Neural progenitor cell (in vitro differentiated cells): ENCODE results near the gene FHIP1A. TPM values are rescaled to one million over a fixed set of nuclear protein-coding genes. Genes with fewer than 3 reads are reported as not detected.

Experiments
- DNase-seq: peaks from one replicate; pipeline ENCODE4 v3.0.0-alpha.2; 2016; ENCODE audit warnings: low spot score
- H2AFZ ChIP-seq: fragments of 200-600 bp; sonication (generic); replicated peaks from 2 replicates; pipeline ENCODE4 v1.6.1; 2016; ENCODE audit warnings: antibody characterized with exemption
- H3F3A ChIP-seq: fragments of 200-600 bp; sonication (generic); 2 replicates; pipeline ENCODE4 v1.6.1; 2016; ENCODE audit warnings: antibody characterized with exemption, low read depth
- H3K27ac ChIP-seq: fragments of 200-600 bp; sonication (generic); 2 replicates; pipeline ENCODE4 v1.5.1; 2016; ENCODE audit warnings: mild to moderate bottlenecking
- H3K27me3 ChIP-seq: fragments of 200-600 bp; sonication (generic); 2 replicates; pipeline ENCODE4 v1.6.1; 2016; ENCODE audit warnings: mild to moderate bottlenecking, moderate library complexity
- H3K36me3 ChIP-seq: fragments of 200-600 bp; sonication (generic); 2 replicates; pipeline ENCODE4 v1.5.1; 2016
- H3K4me1 ChIP-seq: fragments of 200-600 bp; sonication (generic); 2 replicates; pipeline ENCODE4 v1.6.1; 2016; ENCODE audit warnings: mixed run types
- H3K4me2 ChIP-seq: fragments of 200-600 bp; sonication (generic); 2 replicates; pipeline ENCODE4 v1.6.1; 2016
- H3K4me3 ChIP-seq: fragments of 200-600 bp; sonication (generic); 2 replicates; pipeline ENCODE4 v1.5.1; 2016
- H3K79me2 ChIP-seq: fragments of 200-600 bp; sonication (generic); 2 replicates; pipeline ENCODE4 v1.6.1; 2016; ENCODE audit warnings: low read depth
- H3K9ac ChIP-seq: fragments of 200-600 bp; sonication (generic); 2 replicates; pipeline ENCODE4 v1.6.1; 2016
- H3K9me3 ChIP-seq: fragments of 200-600 bp; sonication (generic); 2 replicates; pipeline ENCODE4 v1.5.1; 2016; ENCODE audit warnings: low read depth
- H4K20me1 ChIP-seq: fragments of 200-600 bp; sonication (generic); 2 replicates; pipeline ENCODE4 v1.6.1; 2016; ENCODE audit warnings: low read depth
- H3K27ac Mint-ChIP-seq: 3 replicates; pipeline ENCODE4 v1.8.0; 2021; ENCODE audit warnings: mixed read lengths
- H3K27me3 Mint-ChIP-seq: 2 replicates; pipeline ENCODE4 v1.8.0; 2022; ENCODE audit warnings: low read depth, mild to moderate bottlenecking, inconsistent platforms, moderate library complexity, mixed read lengths; ENCODE audit not compliant: insufficient read depth
- H3K36me3 Mint-ChIP-seq: 3 replicates; pipeline ENCODE4 v1.8.0; 2021; ENCODE audit warnings: mixed read lengths
- H3K4me1 Mint-ChIP-seq: 3 replicates; pipeline ENCODE4 v1.8.0; 2021; ENCODE audit warnings: mixed read lengths
- H3K4me3 Mint-ChIP-seq: 3 replicates; pipeline ENCODE4 v1.8.0; 2021; ENCODE audit warnings: mild to moderate bottlenecking, moderate library complexity, mixed read lengths
- H3K9me3 Mint-ChIP-seq: 3 replicates; pipeline ENCODE4 v1.8.0; 2020; ENCODE audit warnings: mixed read lengths
- EZH2 ChIP-seq: fragments of 200-600 bp; sonication (generic); IDR thresholded peaks from 2 replicates; pipeline ENCODE4 v1.6.1; 2017; ENCODE audit warnings: antibody characterized with exemption, mild to moderate bottlenecking, moderate library complexity
- EZH2phosphoT487 ChIP-seq: fragments of 200-600 bp; sonication (generic); IDR thresholded peaks from 2 replicates; pipeline ENCODE4 v1.6.1; 2017; ENCODE audit warnings: antibody characterized with exemption
- total RNA-seq: library from RNA; depleted of rRNA; stranded (reverse); fragments of >200 nt; gene quantifications from 2 replicates; pipeline ENCODE4 v1.2.3, GENCODE V29; 2015; ENCODE audit warnings: low replicate concordance
- TF ChIP-seq, protein P1 (sequence below): fragments of 200-600 bp; sonication (generic); IDR thresholded peaks from 2 replicates; pipeline ENCODE4 v1.5.1; 2017; ENCODE audit warnings: antibody characterized with exemption, mild to moderate bottlenecking

The FHIP1A gene
- total RNA-seq, 1 donor from 2014 or later, result 25.7 TPM

DNA sequence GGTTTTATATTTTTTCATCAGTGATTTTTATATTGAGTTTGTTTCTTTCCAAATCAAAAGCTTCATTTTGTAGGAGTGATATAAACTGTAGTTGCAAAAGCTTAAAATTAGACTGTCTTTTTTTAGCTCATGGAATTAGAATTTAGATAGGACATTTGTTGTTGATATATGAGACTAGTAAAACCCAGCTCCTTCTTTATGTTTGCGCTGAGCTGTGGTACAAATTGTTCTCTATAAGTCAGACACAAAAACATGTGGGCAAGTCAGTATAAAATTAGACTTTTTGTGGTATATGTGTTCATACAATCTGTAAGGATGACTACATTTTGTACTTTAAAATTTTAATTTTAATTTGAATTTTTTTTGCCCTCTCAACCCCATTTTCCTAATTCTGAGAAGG is 18.3 kb downstream of the FHIP1A start:
- Histone ChIP-seq H3K9me3 (no peaks in the 10 kb centered on the region), H3K27me3 (no peaks in the 10 kb centered on the region), H3K4me2 (no peak overlapping the region), H3K27ac (no peak overlapping the region), H4K20me1 (peaks cover 4% of the 10 kb centered on the region), H3K4me1 (peaks cover 21% of the 10 kb centered on the region), H3K79me2 (no peaks in the 10 kb centered on the region), H3K36me3 (no peaks in the 10 kb centered on the region), H3K9ac (no peak overlapping the region), H3K4me3 (no peak overlapping the region), H2AFZ (no peak overlapping the region), H3F3A (peaks cover 10% of the 10 kb centered on the region)
- TF ChIP-seq, protein P1, sequence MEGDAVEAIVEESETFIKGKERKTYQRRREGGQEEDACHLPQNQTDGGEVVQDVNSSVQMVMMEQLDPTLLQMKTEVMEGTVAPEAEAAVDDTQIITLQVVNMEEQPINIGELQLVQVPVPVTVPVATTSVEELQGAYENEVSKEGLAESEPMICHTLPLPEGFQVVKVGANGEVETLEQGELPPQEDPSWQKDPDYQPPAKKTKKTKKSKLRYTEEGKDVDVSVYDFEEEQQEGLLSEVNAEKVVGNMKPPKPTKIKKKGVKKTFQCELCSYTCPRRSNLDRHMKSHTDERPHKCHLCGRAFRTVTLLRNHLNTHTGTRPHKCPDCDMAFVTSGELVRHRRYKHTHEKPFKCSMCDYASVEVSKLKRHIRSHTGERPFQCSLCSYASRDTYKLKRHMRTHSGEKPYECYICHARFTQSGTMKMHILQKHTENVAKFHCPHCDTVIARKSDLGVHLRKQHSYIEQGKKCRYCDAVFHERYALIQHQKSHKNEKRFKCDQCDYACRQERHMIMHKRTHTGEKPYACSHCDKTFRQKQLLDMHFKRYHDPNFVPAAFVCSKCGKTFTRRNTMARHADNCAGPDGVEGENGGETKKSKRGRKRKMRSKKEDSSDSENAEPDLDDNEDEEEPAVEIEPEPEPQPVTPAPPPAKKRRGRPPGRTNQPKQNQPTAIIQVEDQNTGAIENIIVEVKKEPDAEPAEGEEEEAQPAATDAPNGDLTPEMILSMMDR, result no peak
- Mint-ChIP-seq H3K4me3 (no peak overlapping the region), H3K4me1 (no peaks in the 10 kb centered on the region), H3K27ac (no peak overlapping the region), H3K27me3 (peaks cover 2% of the 10 kb centered on the region), H3K36me3 (no peaks in the 10 kb centered on the region), H3K9me3 (peaks cover 2% of the 10 kb centered on the region)
- DNase-seq, result no peak

DNA sequence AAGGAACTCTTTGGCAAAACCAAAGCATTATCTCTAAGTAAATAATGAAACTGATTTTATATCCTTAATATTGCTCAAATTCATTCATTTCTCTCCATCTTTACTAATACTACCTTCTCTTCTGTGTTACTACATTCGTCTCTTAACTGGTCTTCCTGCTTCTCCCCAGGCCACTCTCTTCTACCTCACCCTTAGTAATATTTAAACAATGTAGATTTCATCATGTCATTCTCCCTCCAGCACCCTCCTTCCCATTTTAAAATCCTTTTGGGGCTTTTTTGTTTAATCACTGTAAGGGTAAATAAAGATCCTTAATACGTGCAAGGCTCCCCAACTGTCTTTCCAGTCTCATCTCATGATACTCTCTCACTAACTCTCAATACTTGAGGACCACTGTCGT is 19.4 kb downstream of the FHIP1A start:
- TF ChIP-seq, protein P1, result no peak
- TF ChIP-seq EZH2phosphoT487 (no peak), EZH2 (no peak)
- Histone ChIP-seq H3K4me2 (no peak overlapping the region), H3K79me2 (no peaks in the 10 kb centered on the region), H3K27me3 (no peaks in the 10 kb centered on the region), H3K36me3 (no peaks in the 10 kb centered on the region), H2AFZ (no peak overlapping the region), H3K27ac (no peak overlapping the region), H4K20me1 (peaks cover 4% of the 10 kb centered on the region), H3K4me1 (peaks cover 21% of the 10 kb centered on the region), H3F3A (peaks cover 10% of the 10 kb centered on the region), H3K9me3 (no peaks in the 10 kb centered on the region), H3K9ac (no peak overlapping the region), H3K4me3 (no peak overlapping the region)
- Mint-ChIP-seq H3K27ac (no peak overlapping the region), H3K4me3 (no peak overlapping the region), H3K36me3 (no peaks in the 10 kb centered on the region), H3K9me3 (peaks cover 2% of the 10 kb centered on the region), H3K4me1 (no peaks in the 10 kb centered on the region), H3K27me3 (peaks cover 2% of the 10 kb centered on the region)
- no peak for DNase-seq

DNA sequence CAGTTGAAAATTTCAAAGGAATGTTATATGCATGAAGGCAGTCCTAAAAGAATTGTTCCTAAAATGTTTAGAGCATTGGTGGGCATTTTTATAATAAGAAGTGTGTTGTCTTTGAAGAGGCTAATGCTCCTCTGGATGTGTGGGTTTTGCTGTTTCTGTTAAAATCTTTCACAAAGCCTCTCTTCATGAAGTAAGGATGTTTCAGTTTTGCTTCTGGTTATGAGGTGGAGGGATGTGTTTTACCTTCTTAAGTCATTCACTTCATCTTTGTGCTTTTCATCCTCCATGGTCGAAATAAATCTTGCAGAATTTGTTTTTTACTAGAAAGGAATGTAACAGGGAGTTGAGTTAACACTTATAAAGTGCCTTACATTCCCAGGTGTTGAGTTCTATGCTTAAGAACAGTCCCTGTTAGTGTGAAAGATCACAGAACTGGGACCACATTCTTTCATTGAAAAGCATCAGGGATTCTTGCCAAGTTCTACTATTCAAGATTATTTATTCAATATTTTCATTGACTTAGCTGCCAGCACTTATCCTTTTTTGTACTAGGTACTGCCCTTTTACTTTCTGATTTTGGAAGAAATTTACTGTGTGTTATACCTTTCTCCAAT is 21.1 kb downstream of the FHIP1A start:
- Histone ChIP-seq H3K27me3 (no peaks in the 10 kb centered on the region), H3K4me2 (peak overlapping the region; percentile 12), H3K9me3 (no peaks in the 10 kb centered on the region), H3K4me3 (no peak overlapping the region), H2AFZ (no peak overlapping the region), H3K9ac (no peak overlapping the region), H4K20me1 (peaks cover 4% of the 10 kb centered on the region), H3F3A (peaks cover 10% of the 10 kb centered on the region), H3K27ac (no peak overlapping the region), H3K79me2 (no peaks in the 10 kb centered on the region), H3K36me3 (no peaks in the 10 kb centered on the region), H3K4me1 (peaks cover 21% of the 10 kb centered on the region)
- Mint-ChIP-seq H3K9me3 (peaks cover 2% of the 10 kb centered on the region), H3K4me3 (no peak overlapping the region), H3K4me1 (no peaks in the 10 kb centered on the region), H3K36me3 (no peaks in the 10 kb centered on the region), H3K27ac (no peak overlapping the region), H3K27me3 (no peaks in the 10 kb centered on the region)
- no peak for DNase-seq
- no peak for TF ChIP-seq EZH2
- TF ChIP-seq, protein P1, result no peak
- no peak for TF ChIP-seq EZH2phosphoT487
